WI38 (cell line): ENCODE measurements around the gene TNIP2.
"Not testable (repeated sequence)": the region's sequence is repeated elsewhere in the genome, so short reads cannot be mapped to it uniquely, and the experiment has no call there.

Experiments
- H3K4me3 ChIP-seq: 2 replicates; pipeline ENCODE4 v1.5.1; 2011; ENCODE audit warnings: low read depth, mild to moderate bottlenecking, control low read depth, low read length
- CTCF ChIP-seq: IDR thresholded peaks from 2 replicates; pipeline ENCODE4 v1.5.1; 2012; ENCODE audit warnings: low read depth, mild to moderate bottlenecking, control low read depth, low read length

Gene TNIP2

DNA sequence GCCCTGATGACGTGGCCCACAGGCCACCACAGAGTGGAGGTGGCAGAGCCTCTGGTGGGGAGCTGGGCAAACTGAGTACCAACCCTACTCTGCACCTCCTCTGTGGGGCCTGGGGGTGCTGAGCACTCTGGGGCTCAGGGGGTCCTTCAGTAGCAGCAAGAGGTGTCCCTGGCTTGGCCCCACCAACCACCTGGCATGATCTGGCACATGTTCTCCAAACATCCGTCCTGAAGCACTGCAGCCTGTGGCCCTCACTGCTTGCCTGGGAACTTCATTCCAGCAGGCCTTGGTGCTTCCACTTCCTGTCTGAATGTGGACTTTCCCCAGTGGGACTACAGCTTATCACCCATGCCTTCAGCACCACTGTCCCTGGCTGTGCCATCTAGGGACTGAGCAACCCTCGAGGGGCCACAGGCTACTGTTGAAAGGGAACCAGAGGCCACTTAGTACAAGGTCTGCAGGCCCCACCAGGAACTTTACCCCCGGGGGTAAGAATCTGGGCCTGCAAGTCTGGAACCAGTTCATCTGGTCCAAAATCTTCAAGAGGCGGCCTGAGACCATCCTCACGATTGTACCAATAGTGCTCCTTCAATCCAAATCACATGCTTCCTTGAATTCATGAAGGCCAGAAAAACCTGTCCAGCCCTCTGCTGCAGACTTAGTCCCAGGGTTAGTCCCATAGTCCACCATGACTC is 13.2 kb downstream of the TNIP2 start:
- no peak for TF ChIP-seq CTCF

GRCh38 chr4:2742081-2742822 is 13.9 kb downstream of the TNIP2 start:
- no peak for TF ChIP-seq CTCF

More for the DNA sequence above, 13.2 kb downstream of the TNIP2 start:
- no peak overlapping the region for H3K4me3 ChIP-seq

DNA sequence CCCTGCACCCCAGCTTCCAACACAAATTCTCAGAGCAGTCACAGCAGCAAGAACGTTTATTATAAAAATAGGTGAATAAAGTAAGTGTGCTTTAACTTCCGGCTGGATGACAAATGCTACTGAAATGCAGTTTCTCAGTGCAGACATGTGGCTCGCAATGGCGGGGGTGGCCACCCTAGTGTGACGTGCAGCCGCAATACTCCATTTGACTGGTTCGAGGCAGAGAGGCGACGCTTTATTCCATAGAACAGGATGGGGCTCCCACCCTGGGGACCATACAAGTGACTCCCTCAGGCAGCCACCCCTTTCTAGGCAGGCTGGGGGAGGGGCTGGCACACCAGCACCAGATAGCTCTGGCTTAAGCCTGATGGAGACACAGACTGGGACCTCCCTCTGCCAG is 14.5 kb downstream of the TNIP2 start:
- TF ChIP-seq CTCF = no peak
- no peak overlapping the region for H3K4me3 ChIP-seq

More at GRCh38 chr4:2742081-2742822, 13.9 kb downstream of the TNIP2 start:
- no peak overlapping the region for H3K4me3 ChIP-seq

- not testable (repeated sequence) for H3K4me3 ChIP-seq
Measured at GRCh38 chr4:2738296-2738695, 17.8 kb downstream of the TNIP2 start.

DNA sequence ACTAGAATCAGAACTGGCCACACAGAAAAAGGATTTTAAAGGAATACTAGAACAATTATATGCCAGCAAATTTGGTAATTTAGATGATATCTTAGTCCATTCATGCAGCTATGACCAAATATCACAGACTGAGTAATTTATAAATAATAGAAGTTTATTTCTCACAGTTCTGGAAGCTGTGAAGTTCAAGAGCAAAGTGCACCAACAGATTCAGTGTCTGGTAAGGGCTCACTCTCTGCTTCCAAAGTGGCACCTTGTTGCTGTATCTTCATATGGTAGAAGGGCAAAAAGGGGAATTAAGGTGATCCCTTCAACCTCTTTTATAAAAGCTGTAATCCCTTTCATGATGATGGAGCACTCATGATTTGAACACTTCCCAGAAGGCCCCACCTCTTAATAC is 20.3 kb downstream of the TNIP2 start:
- no peak overlapping the region for H3K4me3 ChIP-seq
- TF ChIP-seq CTCF = no peak

- H3K4me3 ChIP-seq = no peak overlapping the region
- TF ChIP-seq CTCF = no peak
Measured at GRCh38 chr4:2734612-2735011, 21.5 kb downstream of the TNIP2 start.

GRCh38 chr4:2733844-2734574 is 22.1 kb downstream of the TNIP2 start:
- no peak overlapping the region for H3K4me3 ChIP-seq
- TF ChIP-seq CTCF = no peak
